Measurements from ENCODE around the gene HDAC8. TPM values are rescaled to one million over a fixed set of nuclear protein-coding genes. Genes with fewer than 3 reads are reported as not detected.

Gene HDAC8
- polyA plus RNA-seq, 2 of the 4 experiments (the other 2 are of a cell fraction), result 28.7 to 38.3 TPM

- ChIA-PET CTCF (no interaction called here), POLR2A (no interaction called here)
- Histone ChIP-seq H3K27ac (no peak overlapping the region), H3K9me3 (no peaks in the 10 kb centered on the region), H3K4me2 (no peak overlapping the region), H3K4me1 (no peaks in the 10 kb centered on the region), H3K4me3 (no peak overlapping the region)
- ATAC-seq (no peak), FAIRE-seq (peak; percentile 96), DNase-seq (ENCODE audit: low read depth in 1 of 2, low spot score in 1 of 2) (no peak)
- TF ChIP-seq NR3C1 (IDR thresholded peaks at IDR 0.05) (no peak), RCOR1 (IDR thresholded peaks at IDR 0.05; ENCODE audit: low read depth, low read length) (no peak), JUN (IDR thresholded peaks at IDR 0.05) (no peak), HOXA7 (CRISPR knock-in tag; IDR thresholded peaks at IDR 0.05) (no peak), HES2 (IDR thresholded peaks at IDR 0.05) (no peak), EP300 (IDR thresholded peaks at IDR 0.05) (no peak), BHLHE40 (IDR thresholded peaks at IDR 0.05; ENCODE audit: low read depth, low read length) (no peak), EHF (CRISPR knock-in tag; IDR thresholded peaks at IDR 0.05) (no peak), ESRRA (IDR thresholded peaks at IDR 0.05; ENCODE audit: borderline replicate concordance, low read length) (no peak), MAFK (IDR thresholded peaks at IDR 0.05; ENCODE audit: partially characterized antibody) (no peak), CBX2 (IDR thresholded peaks at IDR 0.05; ENCODE audit: borderline replicate concordance, low read depth) (no peak)
- TF ChIP-seq, protein P1, sequence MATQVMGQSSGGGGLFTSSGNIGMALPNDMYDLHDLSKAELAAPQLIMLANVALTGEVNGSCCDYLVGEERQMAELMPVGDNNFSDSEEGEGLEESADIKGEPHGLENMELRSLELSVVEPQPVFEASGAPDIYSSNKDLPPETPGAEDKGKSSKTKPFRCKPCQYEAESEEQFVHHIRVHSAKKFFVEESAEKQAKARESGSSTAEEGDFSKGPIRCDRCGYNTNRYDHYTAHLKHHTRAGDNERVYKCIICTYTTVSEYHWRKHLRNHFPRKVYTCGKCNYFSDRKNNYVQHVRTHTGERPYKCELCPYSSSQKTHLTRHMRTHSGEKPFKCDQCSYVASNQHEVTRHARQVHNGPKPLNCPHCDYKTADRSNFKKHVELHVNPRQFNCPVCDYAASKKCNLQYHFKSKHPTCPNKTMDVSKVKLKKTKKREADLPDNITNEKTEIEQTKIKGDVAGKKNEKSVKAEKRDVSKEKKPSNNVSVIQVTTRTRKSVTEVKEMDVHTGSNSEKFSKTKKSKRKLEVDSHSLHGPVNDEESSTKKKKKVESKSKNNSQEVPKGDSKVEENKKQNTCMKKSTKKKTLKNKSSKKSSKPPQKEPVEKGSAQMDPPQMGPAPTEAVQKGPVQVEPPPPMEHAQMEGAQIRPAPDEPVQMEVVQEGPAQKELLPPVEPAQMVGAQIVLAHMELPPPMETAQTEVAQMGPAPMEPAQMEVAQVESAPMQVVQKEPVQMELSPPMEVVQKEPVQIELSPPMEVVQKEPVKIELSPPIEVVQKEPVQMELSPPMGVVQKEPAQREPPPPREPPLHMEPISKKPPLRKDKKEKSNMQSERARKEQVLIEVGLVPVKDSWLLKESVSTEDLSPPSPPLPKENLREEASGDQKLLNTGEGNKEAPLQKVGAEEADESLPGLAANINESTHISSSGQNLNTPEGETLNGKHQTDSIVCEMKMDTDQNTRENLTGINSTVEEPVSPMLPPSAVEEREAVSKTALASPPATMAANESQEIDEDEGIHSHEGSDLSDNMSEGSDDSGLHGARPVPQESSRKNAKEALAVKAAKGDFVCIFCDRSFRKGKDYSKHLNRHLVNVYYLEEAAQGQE (IDR thresholded peaks at IDR 0.05), result no peak
- TF ChIP-seq, protein P2, sequence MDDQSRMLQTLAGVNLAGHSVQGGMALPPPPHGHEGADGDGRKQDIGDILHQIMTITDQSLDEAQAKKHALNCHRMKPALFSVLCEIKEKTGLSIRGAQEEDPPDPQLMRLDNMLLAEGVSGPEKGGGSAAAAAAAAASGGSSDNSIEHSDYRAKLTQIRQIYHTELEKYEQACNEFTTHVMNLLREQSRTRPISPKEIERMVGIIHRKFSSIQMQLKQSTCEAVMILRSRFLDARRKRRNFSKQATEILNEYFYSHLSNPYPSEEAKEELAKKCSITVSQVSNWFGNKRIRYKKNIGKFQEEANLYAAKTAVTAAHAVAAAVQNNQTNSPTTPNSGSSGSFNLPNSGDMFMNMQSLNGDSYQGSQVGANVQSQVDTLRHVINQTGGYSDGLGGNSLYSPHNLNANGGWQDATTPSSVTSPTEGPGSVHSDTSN (IDR thresholded peaks at IDR 0.05), result no peak
- 96% methylated on average over 3 of the region's 3 CpGs for WGBS (ENCODE audit: missing lambda C conversion rate)
These were observed 106.2 kb downstream of the HDAC8 start for GRCh38 chrX:72466493-72466892.

DNA sequence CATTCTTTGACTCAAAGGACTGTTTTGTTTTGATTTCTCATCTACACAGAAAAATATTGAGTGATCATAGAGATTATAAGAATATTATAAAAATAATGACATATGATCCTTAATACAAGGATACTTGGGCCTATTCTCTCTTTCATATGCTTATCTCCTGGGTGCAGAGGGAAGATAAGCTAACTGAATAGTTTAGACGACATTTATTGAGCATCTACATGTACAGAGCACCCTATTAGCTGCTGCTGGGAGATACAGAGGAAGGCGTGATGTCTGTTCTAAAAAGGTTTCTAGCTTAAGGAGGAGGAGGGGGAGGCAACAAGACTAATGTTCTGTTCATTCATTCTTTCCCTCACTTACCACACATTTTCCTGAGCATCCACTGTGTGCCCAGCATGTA lies 106.8 kb downstream of the HDAC8 start:
- FAIRE-seq (no peak), DNase-seq (ENCODE audit: low read depth in 1 of 2, low spot score in 1 of 2) (no peak), ATAC-seq (no peak)
- TF ChIP-seq MAFK (IDR thresholded peaks at IDR 0.05; ENCODE audit: partially characterized antibody), result no peak
- TF ChIP-seq CBX2 (IDR thresholded peaks at IDR 0.05; ENCODE audit: borderline replicate concordance, low read depth), result no peak
- TF ChIP-seq, protein P3, sequence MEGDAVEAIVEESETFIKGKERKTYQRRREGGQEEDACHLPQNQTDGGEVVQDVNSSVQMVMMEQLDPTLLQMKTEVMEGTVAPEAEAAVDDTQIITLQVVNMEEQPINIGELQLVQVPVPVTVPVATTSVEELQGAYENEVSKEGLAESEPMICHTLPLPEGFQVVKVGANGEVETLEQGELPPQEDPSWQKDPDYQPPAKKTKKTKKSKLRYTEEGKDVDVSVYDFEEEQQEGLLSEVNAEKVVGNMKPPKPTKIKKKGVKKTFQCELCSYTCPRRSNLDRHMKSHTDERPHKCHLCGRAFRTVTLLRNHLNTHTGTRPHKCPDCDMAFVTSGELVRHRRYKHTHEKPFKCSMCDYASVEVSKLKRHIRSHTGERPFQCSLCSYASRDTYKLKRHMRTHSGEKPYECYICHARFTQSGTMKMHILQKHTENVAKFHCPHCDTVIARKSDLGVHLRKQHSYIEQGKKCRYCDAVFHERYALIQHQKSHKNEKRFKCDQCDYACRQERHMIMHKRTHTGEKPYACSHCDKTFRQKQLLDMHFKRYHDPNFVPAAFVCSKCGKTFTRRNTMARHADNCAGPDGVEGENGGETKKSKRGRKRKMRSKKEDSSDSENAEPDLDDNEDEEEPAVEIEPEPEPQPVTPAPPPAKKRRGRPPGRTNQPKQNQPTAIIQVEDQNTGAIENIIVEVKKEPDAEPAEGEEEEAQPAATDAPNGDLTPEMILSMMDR (IDR thresholded peaks at IDR 0.05), result no peak
- TF ChIP-seq GATA3 (IDR thresholded peaks at IDR 0.05; ENCODE audit: borderline replicate concordance), result no peak
- no peak for TF ChIP-seq RAD21 (conservative IDR thresholded peaks at IDR 0.05 in 1 of 2, IDR thresholded peaks at IDR 0.05 in 1 of 2)
- no peak for TF ChIP-seq JUN (IDR thresholded peaks at IDR 0.05)
- no peak for TF ChIP-seq FOXS1 (CRISPR knock-in tag; IDR thresholded peaks at IDR 0.05)
- no peak for TF ChIP-seq HMGXB4 (CRISPR knock-in tag; IDR thresholded peaks at IDR 0.05; ENCODE audit: borderline replicate concordance)
- TF ChIP-seq, protein P4, sequence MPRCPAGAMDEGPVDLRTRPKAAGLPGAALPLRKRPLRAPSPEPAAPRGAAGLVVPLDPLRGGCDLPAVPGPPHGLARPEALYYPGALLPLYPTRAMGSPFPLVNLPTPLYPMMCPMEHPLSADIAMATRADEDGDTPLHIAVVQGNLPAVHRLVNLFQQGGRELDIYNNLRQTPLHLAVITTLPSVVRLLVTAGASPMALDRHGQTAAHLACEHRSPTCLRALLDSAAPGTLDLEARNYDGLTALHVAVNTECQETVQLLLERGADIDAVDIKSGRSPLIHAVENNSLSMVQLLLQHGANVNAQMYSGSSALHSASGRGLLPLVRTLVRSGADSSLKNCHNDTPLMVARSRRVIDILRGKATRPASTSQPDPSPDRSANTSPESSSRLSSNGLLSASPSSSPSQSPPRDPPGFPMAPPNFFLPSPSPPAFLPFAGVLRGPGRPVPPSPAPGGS (IDR thresholded peaks at IDR 0.05), result no peak
- TF ChIP-seq ZNF302 (CRISPR knock-in tag; IDR thresholded peaks at IDR 0.05), result no peak
- TF ChIP-seq KDM5A (IDR thresholded peaks at IDR 0.05), result no peak
- TF ChIP-seq, protein P5, sequence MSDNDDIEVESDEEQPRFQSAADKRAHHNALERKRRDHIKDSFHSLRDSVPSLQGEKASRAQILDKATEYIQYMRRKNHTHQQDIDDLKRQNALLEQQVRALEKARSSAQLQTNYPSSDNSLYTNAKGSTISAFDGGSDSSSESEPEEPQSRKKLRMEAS (IDR thresholded peaks at IDR 0.05), result no peak
- TF ChIP-seq CHD2 (IDR thresholded peaks at IDR 0.05; ENCODE audit: low read length, partially characterized antibody), result no peak
- no peak for TF ChIP-seq MAZ (IDR thresholded peaks at IDR 0.05; ENCODE audit: borderline replicate concordance, low read depth, low read length)
- TF ChIP-seq POLR2AphosphoS2 (conservative IDR thresholded peaks at IDR 0.05; ENCODE audit: low read length), result no peak
- no peak for TF ChIP-seq NFE2L2 (conservative IDR thresholded peaks at IDR 0.05; ENCODE audit: low read length)
- TF ChIP-seq RCOR1 (IDR thresholded peaks at IDR 0.05; ENCODE audit: low read depth, low read length), result no peak
- ChIA-PET POLR2A (no interaction called here), CTCF (interaction anchor here (0.6 kb wide), 1 partner anchor 45 kb away, joined by 3 read pairs; no protein-coding TSS in a partner anchor)
- H3K4me2 ChIP-seq, result no peak overlapping the region
- 89% methylated on average over 2 of the region's 2 CpGs for WGBS (ENCODE audit: missing lambda C conversion rate)
- no peaks in the 10 kb centered on the region for H3K4me1 ChIP-seq
- H3K27ac ChIP-seq, result no peak overlapping the region
- no peaks in the 10 kb centered on the region for H3K9me3 ChIP-seq
- no peak overlapping the region for H3K4me3 ChIP-seq

Measured in A549 (cell line).